Peyer's patch (tissue), 4 donors: ENCODE data around the gene TRPM3. TPM values are rescaled to one million over a fixed set of nuclear protein-coding genes. Genes with fewer than 3 reads are reported as not detected.

ENCODE experiments used
- DNase-seq, 3 donors: peaks; one replicate each; pipeline ENCODE4 v3.0.0-alpha.2; 2017 to 2019
- H3K27ac ChIP-seq, 4 donors: fragments of 200-600 bp; sonication (generic); one replicate each; pipeline ENCODE4 v1.5.1; 2016 to 2019
- H3K27me3 ChIP-seq, 2 donors: fragments of 200-600 bp; sonication (generic); one replicate each; pipeline ENCODE4 v1.5.1; 2019
- H3K36me3 ChIP-seq, 3 donors: fragments of 200-600 bp; sonication (generic); one replicate each; pipeline ENCODE4 v1.5.1; 2016 to 2019
- H3K4me1 ChIP-seq, 4 donors: fragments of 200-600 bp; sonication (generic); one replicate each; pipeline ENCODE4 v1.5.1; 2016 to 2019
- H3K4me3 ChIP-seq, 4 donors: fragments of 200-600 bp; sonication (generic); 1 replicate in 3 of 4; 2 replicates in 1 of 4; pipeline ENCODE4 v1.5.1; 2016 to 2019; ENCODE audit warnings: mild to moderate bottlenecking in 1 of 4
- H3K9me3 ChIP-seq, 4 donors: fragments of 200-600 bp; sonication (generic); one replicate each; pipeline ENCODE4 v1.5.1; 2016 to 2019; ENCODE audit warnings: mild to moderate bottlenecking in 1 of 4
- CTCF ChIP-seq, 6 experiments: fragments of 450-650 bp in 4 of 6; fragments of 200-600 bp in 2 of 6; sonication (generic) in 1 of 6; IDR thresholded peaks; one replicate each; pipeline ENCODE4 v1.5.1; 2017 to 2019; ENCODE audit warnings: antibody characterized with exemption in 6 of 6, mild to moderate bottlenecking in 3 of 6, moderate library complexity in 1 of 6
- POLR2A ChIP-seq, 2 donors: fragments of 450-650 bp; IDR thresholded peaks; one replicate each; pipeline ENCODE4 v1.5.1; 2017; ENCODE audit warnings: antibody characterized with exemption in 2 of 2, mild to moderate bottlenecking in 2 of 2, moderate library complexity in 2 of 2
- total RNA-seq, 4 donors: library from RNA; depleted of rRNA; stranded (reverse); fragments of >200 nt; gene quantifications; one replicate each; pipeline ENCODE4 v1.1.0, GENCODE V29; 2016

TRPM3 gene
- total RNA-seq, 4 donors from 2014 or later, result 0.28 to 0.80 TPM; not detected in 2

- TF ChIP-seq CTCF (IDR thresholded peaks at IDR 0.05) (no peak), POLR2A (IDR thresholded peaks at IDR 0.05) (no peak)
These were observed 268.6 kb downstream of the TRPM3 start for GRCh38 chr9:70852711-70853240.

DNA sequence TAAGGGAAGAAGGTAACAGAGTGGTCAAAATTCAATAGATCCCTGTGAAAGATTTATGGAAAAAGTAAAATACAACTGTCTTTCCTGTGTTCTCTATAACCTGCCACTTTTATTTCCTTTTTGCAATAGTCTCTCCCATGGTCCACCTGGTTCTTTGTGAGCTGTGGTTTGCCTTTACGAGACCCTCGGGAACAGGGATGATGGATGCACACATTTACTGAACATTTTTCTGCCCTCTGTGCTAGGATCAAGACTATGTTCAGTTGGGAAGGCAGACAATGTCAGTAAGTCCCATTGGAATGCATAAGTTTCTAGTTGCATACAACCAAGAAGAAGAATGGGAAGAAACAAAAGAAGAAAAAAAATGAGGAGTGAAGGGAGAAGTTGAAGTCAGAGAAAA is 281.2 kb downstream of the TRPM3 start:
- TF ChIP-seq CTCF (IDR thresholded peaks at IDR 0.05) (no peak), POLR2A (IDR thresholded peaks at IDR 0.05) (no peak)
- DNase-seq, result no peak
- Histone ChIP-seq H3K27ac (no peak overlapping the region), H3K27me3 (no peaks in the 10 kb centered on the region), H3K9me3 (no peaks in the 10 kb centered on the region), H3K36me3 (no peaks in the 10 kb centered on the region), H3K4me1 (no peaks in the 10 kb centered on the region), H3K4me3 (no peak overlapping the region)

More at GRCh38 chr9:70852711-70853240, 268.6 kb downstream of the TRPM3 start:
- Histone ChIP-seq H3K9me3 (no peaks in the 10 kb centered on the region), H3K36me3 (no peaks in the 10 kb centered on the region), H3K27me3 (no peaks in the 10 kb centered on the region), H3K4me3 (no peak overlapping the region), H3K4me1 (no peaks in the 10 kb centered on the region), H3K27ac (no peak overlapping the region)
- no peak for DNase-seq

- no peaks in the 10 kb centered on the region for H3K4me1 ChIP-seq
- no peak overlapping the region for H3K4me3 ChIP-seq
- DNase-seq, result no peak
- TF ChIP-seq CTCF (IDR thresholded peaks at IDR 0.05), result no peak
- TF ChIP-seq POLR2A (IDR thresholded peaks at IDR 0.05), result no peak
- H3K27me3 ChIP-seq, result no peaks in the 10 kb centered on the region
- no peaks in the 10 kb centered on the region for H3K9me3 ChIP-seq
- H3K27ac ChIP-seq, result no peak overlapping the region
- no peaks in the 10 kb centered on the region for H3K36me3 ChIP-seq
These were observed 286.1 kb downstream of the TRPM3 start for GRCh38 chr9:70835323-70835722.

DNA sequence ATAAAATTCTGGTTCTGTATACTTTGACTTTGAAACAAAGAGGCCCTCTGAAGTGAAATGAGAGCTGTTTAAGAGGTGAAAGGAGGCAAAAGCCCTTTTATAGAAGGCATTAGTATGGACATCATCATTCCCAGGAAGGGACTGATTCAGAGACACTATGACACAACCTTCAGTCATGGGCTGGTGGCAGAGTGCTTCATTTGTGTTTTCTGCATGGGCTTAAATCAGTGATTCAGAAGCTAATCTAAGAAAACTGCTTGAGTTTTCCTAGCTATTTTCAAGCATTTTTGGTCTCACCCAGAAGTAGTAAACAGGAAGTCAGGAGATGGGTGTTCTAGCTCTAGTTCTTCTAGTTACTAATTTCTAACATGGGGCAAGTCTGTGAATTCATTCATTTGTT is 288.9 kb downstream of the TRPM3 start:
- H3K27me3 ChIP-seq, result no peaks in the 10 kb centered on the region
- no peaks in the 10 kb centered on the region for H3K9me3 ChIP-seq
- H3K27ac ChIP-seq, result no peak overlapping the region
- TF ChIP-seq CTCF (IDR thresholded peaks at IDR 0.05), result no peak
- no peak for TF ChIP-seq POLR2A (IDR thresholded peaks at IDR 0.05)
- no peak overlapping the region for H3K4me3 ChIP-seq
- H3K36me3 ChIP-seq, result no peaks in the 10 kb centered on the region
- no peak for DNase-seq
- H3K4me1 ChIP-seq, result no peaks in the 10 kb centered on the region

DNA sequence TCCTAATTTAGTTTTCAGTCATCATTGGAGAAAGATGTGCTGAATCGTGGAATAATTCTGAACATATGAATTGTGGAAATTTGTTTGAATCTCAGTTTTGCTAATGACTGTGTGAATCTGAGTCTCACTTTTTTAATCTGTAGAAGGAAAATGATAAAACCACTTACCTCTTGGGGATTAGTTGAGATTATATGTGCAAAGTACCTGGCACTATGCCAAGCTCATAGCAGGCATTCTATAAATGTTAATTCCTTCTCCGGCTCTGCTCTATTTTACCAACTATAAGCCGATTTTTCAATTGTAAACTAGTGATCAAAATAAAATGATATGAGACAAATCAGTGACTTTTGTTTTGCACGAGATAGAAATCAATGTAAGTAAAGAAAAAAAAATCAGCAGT is 290.8 kb downstream of the TRPM3 start:
- TF ChIP-seq POLR2A (IDR thresholded peaks at IDR 0.05) (no peak), CTCF (IDR thresholded peaks at IDR 0.05) (no peak)
- Histone ChIP-seq H3K27me3 (no peaks in the 10 kb centered on the region), H3K4me1 (no peaks in the 10 kb centered on the region), H3K27ac (no peak overlapping the region), H3K36me3 (no peaks in the 10 kb centered on the region), H3K9me3 (no peaks in the 10 kb centered on the region), H3K4me3 (no peak overlapping the region)
- DNase-seq, result no peak
